ENCODE measurements around the gene ZNF292.
"Not testable (repeated sequence)": the region's sequence is repeated elsewhere in the genome, so short reads cannot be mapped to it uniquely, and the experiment has no call there.

ZNF292 gene

GRCh38 chr6:87281426-87281825 lies 126.1 kb downstream of the ZNF292 start:
- DNase-seq, result no peak

GRCh38 chr6:87282743-87283142 lies 127.4 kb downstream of the ZNF292 start:
- no peak for DNase-seq

GRCh38 chr6:87283461-87283860 lies 128.1 kb downstream of the ZNF292 start:
- DNase-seq, result no peak

- no peak for DNase-seq
Measured at GRCh38 chr6:87287251-87287650, 131.9 kb downstream of the ZNF292 start.

GRCh38 chr6:87289571-87289970 lies 134.2 kb downstream of the ZNF292 start:
- no peak for DNase-seq

GRCh38 chr6:87291883-87292282 lies 136.5 kb downstream of the ZNF292 start:
- DNase-seq, result no peak

- DNase-seq, result no peak
Measured at GRCh38 chr6:87293526-87293925, 138.2 kb downstream of the ZNF292 start.

GRCh38 chr6:87297119-87297518 lies 141.8 kb downstream of the ZNF292 start:
- DNase-seq, result no peak

GRCh38 chr6:87301277-87301676 lies 145.9 kb downstream of the ZNF292 start:
- not testable (repeated sequence) for DNase-seq

GRCh38 chr6:87308970-87309369 lies 153.6 kb downstream of the ZNF292 start:
- no peak for DNase-seq

GRCh38 chr6:87312860-87313259 lies 157.5 kb downstream of the ZNF292 start:
- no peak for DNase-seq

Measured in NCI-H524 (cell line).